Muscle of arm (tissue), 12 donors: ENCODE measurements around the gene MYRF. TPM values are rescaled to one million over a fixed set of nuclear protein-coding genes. Genes with fewer than 3 reads are reported as not detected.

Source experiments
- DNase-seq: peaks from one replicate; pipeline ENCODE4 v3.0.0-alpha.2; 2013
- polyA plus RNA-seq, 12 donors: library from polyadenylated mRNA; unstranded; fragments of 120-200 nt; gene quantifications; one replicate each; pipeline ENCODE4 v1.2.1, GENCODE V29; 2013; ENCODE audit not compliant: insufficient read length in 12 of 12

MYRF gene
- polyA plus RNA-seq, 12 donors, result 0.58 to 7.2 (median 0.91) TPM; not detected in 1

- DNase-seq, result no peak
Observed at GRCh38 chr11:61760946-61761345, 8.5 kb downstream of the MYRF start.

GRCh38 chr11:61761440-61762222 lies 9.2 kb downstream of the MYRF start:
- DNase-seq, result no peak

- DNase-seq, result no peak
Observed at GRCh38 chr11:61762223-61762615, 9.8 kb downstream of the MYRF start.

- DNase-seq, result no peak
Observed at GRCh38 chr11:61762798-61763197, 10.4 kb downstream of the MYRF start.

GRCh38 chr11:61763930-61764605 lies 11.6 kb downstream of the MYRF start:
- no peak for DNase-seq

GRCh38 chr11:61764606-61765260 lies 12.3 kb downstream of the MYRF start:
- DNase-seq, result no peak

GRCh38 chr11:61765550-61766253 lies 13.3 kb downstream of the MYRF start:
- no peak for DNase-seq

GRCh38 chr11:61766353-61766841 lies 14.0 kb downstream of the MYRF start:
- no peak for DNase-seq

GRCh38 chr11:61768376-61769076 lies 16.1 kb downstream of the MYRF start:
- DNase-seq, result no peak

GRCh38 chr11:61769169-61769920 lies 16.9 kb downstream of the MYRF start:
- no peak for DNase-seq

- DNase-seq, result no peak
Observed at GRCh38 chr11:61769946-61770683, 17.7 kb downstream of the MYRF start.

GRCh38 chr11:61771195-61771894 lies 18.9 kb downstream of the MYRF start:
- no peak for DNase-seq

- DNase-seq, result no peak
Observed at GRCh38 chr11:61771985-61772455, 19.6 kb downstream of the MYRF start.

- DNase-seq, result no peak
Observed at GRCh38 chr11:61773356-61773755, 20.9 kb downstream of the MYRF start.

- DNase-seq, result no peak
Observed at GRCh38 chr11:61773809-61774208, 21.4 kb downstream of the MYRF start.

- DNase-seq, result no peak
Observed at GRCh38 chr11:61774411-61774810, 22.0 kb downstream of the MYRF start.

GRCh38 chr11:61775106-61775505 lies 22.7 kb downstream of the MYRF start:
- DNase-seq, result no peak

- no peak for DNase-seq
Observed at GRCh38 chr11:61775606-61776554, 23.4 kb downstream of the MYRF start.
